Natural killer cell (primary cell): Measurements from ENCODE around the gene UHMK1. TPM values are rescaled to one million over a fixed set of nuclear protein-coding genes. Genes with fewer than 3 reads are reported as not detected.

Source experiments
- ATAC-seq, 3 donors: fragments of 150-1000 bp in 2 of 3; fragments of 200-7000 bp in 1 of 3; cut with Tn5 transposase; 1 replicate in 1 of 3; 2 replicates in 2 of 3; pipeline ENCODE4 v1.10.0; 2021; ENCODE audit warnings: mild to moderate bottlenecking in 2 of 3, moderate library complexity in 2 of 3
- DNase-seq, 2 donors: peaks; one replicate each; pipeline versions ENCODE4 v3.0.0 to v3.0.0-alpha.2; 2013 to 2021; ENCODE audit warnings: mixed read lengths in 1 of 2
- H3K27ac ChIP-seq: one replicate; pipeline ENCODE4 v1.5.1; 2013; ENCODE audit warnings: mild to moderate bottlenecking, low read length
- H3K27me3 ChIP-seq: one replicate; pipeline ENCODE4 v1.6.1; 2013; ENCODE audit warnings: low read length; ENCODE audit not compliant: control insufficient read depth, insufficient read depth
- H3K36me3 ChIP-seq: one replicate; pipeline ENCODE4 v1.6.1; 2013; ENCODE audit warnings: low read length; ENCODE audit not compliant: control insufficient read depth, insufficient read depth
- H3K4me1 ChIP-seq: one replicate; pipeline ENCODE4 v1.6.1; 2013; ENCODE audit warnings: low read length; ENCODE audit not compliant: control insufficient read depth, insufficient read depth
- H3K4me3 ChIP-seq: one replicate; pipeline ENCODE4 v1.5.1; 2013; ENCODE audit warnings: low read length
- H3K9me3 ChIP-seq: one replicate; pipeline ENCODE4 v1.6.1; 2013; ENCODE audit warnings: low read length; ENCODE audit not compliant: control insufficient read depth, insufficient read depth
- H3K27ac Mint-ChIP-seq, 2 donors: one replicate each; pipeline ENCODE4 v1.8.0; 2022; ENCODE audit warnings: mild to moderate bottlenecking in 2 of 2, mixed read lengths in 2 of 2, moderate library complexity in 1 of 2
- H3K27me3 Mint-ChIP-seq, 2 donors: one replicate each; pipeline ENCODE4 v1.8.0; 2022; ENCODE audit warnings: low read depth in 2 of 2, mixed read lengths in 2 of 2
- H3K36me3 Mint-ChIP-seq: one replicate; pipeline ENCODE4 v1.8.0; 2022; ENCODE audit warnings: mixed read lengths
- H3K4me1 Mint-ChIP-seq, 2 donors: one replicate each; pipeline ENCODE4 v1.8.0; 2022; ENCODE audit warnings: mixed read lengths in 2 of 2
- H3K4me3 Mint-ChIP-seq: one replicate; pipeline ENCODE4 v1.8.0; 2022; ENCODE audit warnings: mild to moderate bottlenecking, moderate library complexity, mixed read lengths
- H3K9me3 Mint-ChIP-seq, 2 donors: one replicate each; pipeline ENCODE4 v1.8.0; 2022; ENCODE audit warnings: mixed read lengths in 2 of 2
- CTCF ChIP-seq: fragments of 200-600 bp; IDR thresholded peaks from one replicate; pipeline ENCODE4 v1.8.0; 2022; ENCODE audit warnings: antibody characterized with exemption
- WGBS: methylation state at CpG from one replicate; pipeline ENCODE4 v1.1.7; 2013; ENCODE audit warnings: missing lambda C conversion rate; ENCODE audit not compliant: insufficient coverage; 5-methylcytosine and 5-hydroxymethylcytosine counted together
- intact Hi-C: fragments of 100-400 bp; cut with micrococcal nuclease; formaldehyde crosslinking; loops from one replicate; pipeline ENCODE4 v1.14.2; 2022
- total RNA-seq, 4 donors: library from RNA; stranded (reverse); fragments of 120-200 nt in 1 of 4; gene quantifications; one replicate each; pipeline versions ENCODE4 v1.2.3 to v1.2.4, GENCODE V29; 2013 to 2022

Gene UHMK1
- total RNA-seq, 3 donors from 2014 or later (not counting 1 experiment from before 2014, with no cell fraction given): 87.7 to 100 (median 99.1) TPM

- Histone ChIP-seq H3K36me3 (peaks cover 44% of the 10 kb centered on the region), H3K9me3 (no peaks in the 10 kb centered on the region), H3K27ac (no peak overlapping the region), H3K4me1 (no peaks in the 10 kb centered on the region), H3K4me3 (no peak overlapping the region), H3K27me3 (no peaks in the 10 kb centered on the region)
- H3K36me3 Mint-ChIP-seq: peaks cover 17% of the 10 kb centered on the region
- H3K4me3 Mint-ChIP-seq: no peak overlapping the region
- ATAC-seq (no peak), DNase-seq (no peak)
- intact Hi-C loops: no loop called here
- H3K9me3 Mint-ChIP-seq: no peaks in the 10 kb centered on the region
- H3K4me1 Mint-ChIP-seq: peaks cover 20 to 31% of the 10 kb centered on the region in 2 donors
- no peak for TF ChIP-seq CTCF
- no peaks in the 10 kb centered on the region for H3K27me3 Mint-ChIP-seq
- no peak overlapping the region for H3K27ac Mint-ChIP-seq
Measured at GRCh38 chr1:162527314-162527713, 29.7 kb downstream of the UHMK1 start.

GRCh38 chr1:162530307-162530987 lies 32.8 kb downstream of the UHMK1 start:
- no peaks in the 10 kb centered on the region for H3K27me3 ChIP-seq
- peaks cover 13% of the 10 kb centered on the region for H3K36me3 ChIP-seq
- H3K27ac ChIP-seq: peak overlapping the region; percentile 5
- DNase-seq (no peak), ATAC-seq (peak in 1 of 3 donors; percentile 35)
- H3K4me3 ChIP-seq: no peak overlapping the region
- Mint-ChIP-seq H3K36me3 (no peaks in the 10 kb centered on the region), H3K4me3 (no peak overlapping the region), H3K4me1 (peaks cover 14 to 26% of the 10 kb centered on the region in 2 donors), H3K9me3 (no peaks in the 10 kb centered on the region), H3K27ac (peak overlapping the region; percentile 33 to 72), H3K27me3 (no peaks in the 10 kb centered on the region)
- no peaks in the 10 kb centered on the region for H3K4me1 ChIP-seq
- whole genome bisulfite sequencing: 88% methylated on average over 2 of the region's 7 CpGs
- no peaks in the 10 kb centered on the region for H3K9me3 ChIP-seq
- intact Hi-C loops: no loop called here
- no peak for TF ChIP-seq CTCF

- Mint-ChIP-seq H3K4me3 (no peak overlapping the region), H3K36me3 (no peaks in the 10 kb centered on the region), H3K9me3 (no peaks in the 10 kb centered on the region), H3K4me1 (peaks cover 14 to 26% of the 10 kb centered on the region in 2 donors), H3K27me3 (no peaks in the 10 kb centered on the region), H3K27ac (peak overlapping the region in 1 of 2 donors; percentile 33)
- H3K4me1 ChIP-seq: no peaks in the 10 kb centered on the region
- no peak for DNase-seq
- no peak for ATAC-seq
- H3K27ac ChIP-seq: peak overlapping the region; percentile 5
- WGBS: 89% methylated on average over 1 of the region's 1 CpG
- no peaks in the 10 kb centered on the region for H3K9me3 ChIP-seq
- intact Hi-C loops: no loop called here
- TF ChIP-seq CTCF: no peak
- no peak overlapping the region for H3K4me3 ChIP-seq
- H3K36me3 ChIP-seq: peaks cover 13% of the 10 kb centered on the region
- H3K27me3 ChIP-seq: no peaks in the 10 kb centered on the region
Measured at GRCh38 chr1:162530988-162531319, 33.3 kb downstream of the UHMK1 start.

GRCh38 chr1:162535501-162535900 lies 37.9 kb downstream of the UHMK1 start:
- Mint-ChIP-seq H3K4me1 (peaks cover 7% of the 10 kb centered on the region in 2 donors), H3K36me3 (no peaks in the 10 kb centered on the region), H3K27me3 (no peaks in the 10 kb centered on the region), H3K9me3 (no peaks in the 10 kb centered on the region), H3K4me3 (no peak overlapping the region), H3K27ac (no peak overlapping the region)
- intact Hi-C loops: no loop called here
- no peak for TF ChIP-seq CTCF
- WGBS: 97% methylated on average over 1 of the region's 1 CpG
- no peaks in the 10 kb centered on the region for H3K4me1 ChIP-seq
- H3K36me3 ChIP-seq: no peaks in the 10 kb centered on the region
- DNase-seq (no peak), ATAC-seq (no peak)
- no peak overlapping the region for H3K27ac ChIP-seq
- H3K27me3 ChIP-seq: no peaks in the 10 kb centered on the region
- H3K4me3 ChIP-seq: no peak overlapping the region
- no peaks in the 10 kb centered on the region for H3K9me3 ChIP-seq
